Breast epithelium (tissue), 3 donors: ENCODE results near the gene TTC28.

ENCODE experiments used
- CTCF ChIP-seq, 3 donors: fragments of 450-650 bp; IDR thresholded peaks; one replicate each; pipeline ENCODE4 v1.5.1; 2016 to 2017; ENCODE audit warnings: antibody characterized with exemption in 3 of 3, mild to moderate bottlenecking in 3 of 3, moderate library complexity in 3 of 3
- POLR2A ChIP-seq: fragments of 450-650 bp; IDR thresholded peaks from one replicate; pipeline ENCODE4 v1.6.1; 2016; ENCODE audit warnings: antibody characterized with exemption, mild to moderate bottlenecking, moderate library complexity
- POLR2AphosphoS5 ChIP-seq, 3 donors: sonication (generic); formaldehyde crosslinking; IDR thresholded peaks; one replicate each; pipeline ENCODE4 v1.6.1; 2017; ENCODE audit warnings: antibody characterized with exemption in 3 of 3

DNA sequence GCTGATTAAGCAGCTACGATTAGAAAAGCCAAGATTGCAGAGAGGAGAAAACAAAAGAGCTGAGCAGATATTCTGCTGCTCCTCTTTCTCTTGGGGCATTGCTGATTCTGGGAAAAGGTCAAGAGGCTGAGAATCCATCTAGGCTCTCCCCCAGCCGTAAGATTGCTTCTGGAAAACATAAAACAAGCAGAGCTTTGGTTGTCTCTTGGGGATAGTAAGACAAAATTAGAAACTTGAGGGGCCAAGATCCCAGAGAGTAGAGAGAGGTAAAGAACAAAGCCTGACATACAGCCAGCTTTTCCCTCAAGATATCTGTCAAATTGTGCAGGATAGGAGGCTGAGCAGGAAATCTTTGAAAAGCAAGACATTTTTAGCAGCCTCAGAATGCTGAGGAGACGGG is 158.2 kb downstream of the TTC28 start:
- no peak for TF ChIP-seq CTCF (IDR thresholded peaks at IDR 0.05)
- TF ChIP-seq POLR2A, result no peak
- TF ChIP-seq POLR2AphosphoS5 (IDR thresholded peaks at IDR 0.05), result no peak
